Fibroblast of skin of left quadriceps (primary cell): ENCODE data around the gene USP32.
"Not testable (repeated sequence)": the region's sequence is repeated elsewhere in the genome, so short reads cannot be mapped to it uniquely, and the experiment has no call there.

Source experiments
- DNase-seq, 2 experiments: peaks; one replicate each; pipeline ENCODE4 v3.0.0-alpha.2; 2013; ENCODE audit warnings: low read depth in 2 of 2

The USP32 gene

DNA sequence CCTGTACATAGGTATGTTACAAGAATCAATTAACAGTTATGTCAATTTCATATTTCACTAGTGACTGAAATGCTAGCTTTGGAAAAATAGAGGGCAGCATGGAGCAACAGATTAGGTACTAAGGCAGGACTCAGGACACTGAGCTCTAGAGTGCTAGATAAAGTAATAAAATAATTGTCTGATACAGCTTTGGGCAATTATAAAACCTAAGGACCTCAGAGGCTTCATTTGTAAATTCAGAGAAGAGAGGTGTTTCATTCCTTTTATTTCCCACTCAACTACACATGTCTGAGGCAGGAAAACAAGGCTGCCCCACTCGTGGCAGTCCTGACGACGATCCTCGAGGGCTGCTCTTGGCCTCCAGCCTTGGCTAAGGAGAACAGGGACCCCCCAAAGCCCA, 160.7 kb downstream of the USP32 start:
- DNase-seq: no peak

DNA sequence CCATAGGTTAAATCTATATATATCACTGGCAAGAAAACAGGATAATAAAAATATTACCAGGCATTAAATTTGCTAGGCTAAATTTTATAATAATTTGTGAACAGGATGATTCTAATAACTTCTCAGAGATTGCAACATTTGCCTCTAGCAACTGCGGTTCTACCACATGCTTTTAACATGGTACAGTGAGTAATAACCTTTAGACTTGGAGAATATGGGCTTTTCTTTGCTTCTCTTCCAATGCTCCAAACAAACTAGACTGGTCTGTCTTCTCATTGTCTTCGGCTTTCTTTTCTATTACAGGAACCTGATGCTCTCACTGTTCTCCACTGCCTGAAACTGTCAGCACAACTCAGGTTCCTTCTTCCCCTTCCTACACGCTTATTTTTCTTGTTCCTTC, 161.6 kb downstream of the USP32 start:
- no peak for DNase-seq

DNA sequence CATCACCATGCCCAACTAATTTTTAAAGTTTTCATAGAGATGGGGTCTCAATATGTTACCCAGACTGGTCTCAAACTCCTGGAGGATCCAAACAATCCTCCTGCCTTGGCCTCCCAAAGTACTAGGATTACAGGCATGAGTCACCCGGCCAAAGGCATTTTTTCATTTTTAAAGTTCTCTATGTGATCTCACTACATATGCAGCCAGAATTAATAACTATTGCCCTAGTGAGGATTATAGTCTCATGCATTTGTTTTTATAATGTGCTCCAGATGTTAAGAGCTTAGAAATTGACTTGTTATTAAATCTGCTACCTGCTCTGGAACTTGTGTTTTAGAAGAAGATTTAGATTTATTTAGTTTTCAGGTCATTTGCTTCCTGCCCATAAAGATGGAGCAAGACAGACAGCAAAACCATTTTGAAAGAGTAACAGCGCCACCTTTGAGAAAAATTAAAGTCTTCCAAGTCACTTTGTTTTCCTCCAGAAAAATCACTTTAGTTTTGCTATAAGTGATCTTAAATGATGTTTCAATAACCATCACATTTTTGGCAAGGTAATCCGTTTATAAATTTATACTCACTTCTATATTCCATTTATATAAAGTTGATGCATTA, 162.6 kb downstream of the USP32 start:
- DNase-seq: peak in 1 of 2 experiments; percentile 34

DNA sequence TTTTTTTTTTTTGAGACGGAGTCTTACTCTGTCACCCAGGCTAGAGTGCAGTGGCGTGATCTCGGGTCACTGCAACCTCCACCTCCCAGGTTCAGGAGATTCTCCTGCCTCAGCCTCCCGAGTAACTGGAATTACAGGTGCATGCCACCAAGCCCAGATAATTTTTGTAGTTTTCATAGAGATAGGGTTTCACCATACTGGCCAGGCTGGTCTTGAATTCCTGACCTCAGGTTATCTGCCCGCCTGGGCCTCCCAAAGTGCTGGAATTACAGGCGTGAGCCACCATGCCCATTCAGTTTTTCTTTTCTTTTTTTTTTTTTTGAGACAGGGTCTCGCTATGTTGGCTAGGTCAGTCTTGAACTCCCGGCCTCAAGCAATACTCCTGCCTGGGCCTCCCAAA, 164.7 kb downstream of the USP32 start:
- DNase-seq: not testable (repeated sequence)

DNA sequence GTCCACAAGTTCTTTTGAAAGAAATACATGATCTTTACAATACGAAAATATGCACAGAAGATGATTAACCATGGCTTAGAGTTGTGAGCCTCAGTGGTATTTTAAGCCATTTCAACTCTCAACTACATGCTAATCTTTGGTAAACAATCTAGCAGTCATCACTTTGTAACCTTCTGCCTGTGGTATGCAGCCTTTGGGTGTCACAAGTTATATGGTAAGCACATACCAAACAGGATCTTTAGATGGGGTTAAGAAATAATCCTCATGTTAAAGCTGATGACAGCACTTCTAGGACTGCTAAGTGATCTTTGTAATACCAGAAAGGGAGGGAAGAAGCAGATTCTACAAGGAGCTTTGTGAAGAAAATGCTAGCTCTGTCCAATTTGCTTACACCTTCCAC, 167.9 kb downstream of the USP32 start:
- DNase-seq: no peak

DNA sequence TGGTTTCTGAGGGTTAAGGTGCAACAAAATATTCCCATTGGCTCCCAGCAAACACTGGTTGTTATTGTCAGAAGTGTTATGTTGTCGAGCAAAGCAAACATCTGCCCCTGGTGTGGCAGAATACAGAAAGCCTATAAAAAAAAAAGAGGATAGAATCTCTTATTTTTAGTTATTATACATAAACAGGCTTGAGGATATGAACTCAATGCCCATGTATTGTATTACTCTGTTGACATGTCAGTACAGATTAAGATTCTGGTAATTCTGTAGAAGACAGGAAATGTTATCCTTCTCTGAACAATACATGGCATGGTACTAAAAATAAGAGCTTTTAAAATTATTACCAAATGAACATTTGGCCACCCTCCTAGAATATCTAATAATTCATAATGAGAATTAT, 168.5 kb downstream of the USP32 start:
- DNase-seq: no peak

DNA sequence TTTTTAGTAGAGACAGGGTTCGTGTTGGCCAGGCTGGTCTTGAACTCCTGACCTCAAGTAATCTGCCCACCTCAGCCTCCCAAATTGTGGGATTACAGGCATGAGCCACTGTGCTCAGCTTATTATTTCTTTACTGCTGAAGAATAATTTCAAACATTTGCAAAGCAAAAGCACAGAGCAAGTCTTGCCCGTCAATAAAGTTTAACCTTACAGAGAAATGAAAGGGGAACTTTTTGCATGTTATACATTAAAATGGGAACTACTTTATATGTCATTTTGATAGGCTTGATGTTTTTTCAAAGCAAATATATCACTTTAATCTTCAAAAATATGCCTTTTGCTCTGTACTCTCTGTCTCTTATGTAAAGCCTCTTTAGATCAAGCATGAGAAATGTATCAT, 173.2 kb downstream of the USP32 start:
- DNase-seq: not testable (repeated sequence)

DNA sequence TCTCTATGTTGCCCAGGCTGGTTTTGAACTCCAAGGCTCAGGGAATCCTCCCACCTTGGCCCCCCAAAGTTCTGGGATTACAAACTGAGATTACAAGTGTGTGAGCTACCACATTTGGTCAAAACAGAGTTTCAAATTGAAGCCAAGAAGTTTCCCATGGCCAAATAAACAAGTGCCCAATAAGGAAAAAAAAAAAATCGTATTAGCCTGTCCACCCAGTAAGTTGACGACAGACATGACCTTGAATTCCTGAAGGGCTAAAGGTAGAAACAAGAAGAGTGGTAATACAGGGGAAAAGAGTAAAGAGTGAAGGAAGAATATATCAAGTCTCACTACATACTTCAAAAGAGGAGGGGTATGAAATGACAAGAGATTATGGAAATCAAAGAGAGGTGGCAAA, 176.0 kb downstream of the USP32 start:
- not testable (repeated sequence) for DNase-seq

DNA sequence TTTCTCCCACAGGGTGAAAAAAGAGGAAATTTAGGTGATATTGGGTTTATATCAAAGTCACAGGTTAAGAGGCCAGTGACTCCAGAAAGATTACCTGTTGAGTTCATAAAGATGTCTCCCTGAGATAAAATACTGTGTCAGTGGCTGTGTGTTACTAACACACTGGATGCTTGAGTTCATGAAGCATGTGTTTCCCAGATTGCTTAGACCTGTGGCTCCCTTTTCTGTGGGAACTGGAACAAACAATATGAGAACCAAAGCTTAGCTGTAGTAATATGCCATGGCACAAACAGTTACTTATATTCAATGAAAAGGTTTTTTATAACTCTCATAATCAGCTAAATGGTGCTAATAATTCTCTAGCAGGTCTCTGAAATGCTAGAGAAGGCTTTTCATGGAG, 180.7 kb downstream of the USP32 start:
- not testable (repeated sequence) for DNase-seq

DNA sequence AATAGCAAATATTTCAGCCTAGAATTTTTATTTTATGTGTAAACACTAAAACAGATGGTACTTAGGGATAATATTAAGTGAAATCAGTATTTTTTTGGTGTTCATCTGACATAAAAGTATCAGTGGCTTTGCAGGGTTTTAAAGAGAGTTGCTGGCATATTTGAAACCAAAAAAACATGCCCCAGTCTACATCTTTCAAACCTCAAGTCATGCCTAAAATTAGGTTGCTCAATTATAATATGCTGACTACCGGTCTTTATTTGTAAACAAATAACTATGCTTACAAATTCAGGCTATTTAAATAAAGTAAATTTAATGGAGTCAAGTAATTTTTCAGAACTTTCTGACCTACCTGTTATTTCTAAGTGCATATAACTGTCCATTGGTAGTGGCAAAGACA, 183.6 kb downstream of the USP32 start:
- DNase-seq: not testable (repeated sequence)

DNA sequence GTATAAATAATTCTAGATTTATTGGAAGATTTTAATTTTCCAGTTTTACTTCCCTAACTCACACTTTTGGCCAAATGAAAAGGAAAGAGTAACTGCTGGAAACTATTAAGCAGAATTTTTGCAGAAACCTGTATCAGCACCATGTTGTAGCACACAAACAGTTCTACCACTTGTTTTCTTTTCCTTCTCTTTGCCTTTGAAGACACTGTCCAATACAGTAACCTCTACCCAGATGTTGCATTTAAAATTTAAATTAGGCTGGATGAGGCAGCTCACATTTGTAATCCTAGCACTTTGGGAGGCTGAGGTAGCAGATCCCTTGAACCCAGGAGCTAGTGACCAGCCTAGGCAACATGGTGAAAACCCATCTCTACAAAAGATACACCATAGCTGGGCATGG, 186.2 kb downstream of the USP32 start:
- not testable (repeated sequence) for DNase-seq

DNA sequence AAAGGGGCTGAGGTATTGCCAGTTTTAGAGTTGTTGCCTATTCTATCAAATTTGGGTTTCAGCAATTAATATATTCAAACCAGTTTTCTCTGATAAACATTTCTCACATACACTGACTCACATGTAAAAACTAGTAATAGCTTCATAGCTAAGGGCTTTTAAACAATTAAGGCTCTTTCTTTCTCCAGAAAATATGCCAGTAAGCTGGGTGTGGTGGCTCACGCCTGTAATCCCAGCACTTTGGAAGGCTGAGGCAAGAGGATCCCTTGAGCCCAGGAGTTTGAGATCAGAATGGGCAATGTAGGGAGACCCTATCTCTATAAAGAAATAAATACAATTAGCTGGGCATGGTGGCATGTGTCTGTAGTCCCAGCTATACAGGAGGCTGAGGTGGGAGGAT, 193.3 kb downstream of the USP32 start:
- DNase-seq: not testable (repeated sequence)

DNA sequence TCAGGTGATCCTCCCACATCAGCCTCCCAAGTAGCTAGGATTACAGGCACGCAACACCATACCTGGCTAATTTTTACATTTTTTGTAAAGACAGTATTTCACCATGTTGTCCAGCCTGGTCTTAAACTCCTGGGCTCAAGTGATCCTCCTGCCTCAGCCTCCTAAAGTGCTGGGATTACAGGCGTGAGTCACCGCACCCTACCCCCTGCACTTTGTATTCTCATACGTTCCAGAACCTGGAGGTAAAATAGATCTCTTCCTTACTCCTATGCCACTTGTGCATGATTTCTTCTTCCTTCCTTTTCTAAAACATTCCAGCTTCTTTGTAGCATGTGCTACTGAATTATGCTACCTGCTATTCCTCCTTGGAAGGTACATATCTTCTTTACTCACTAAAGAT, 197.8 kb downstream of the USP32 start:
- DNase-seq: not testable (repeated sequence)

DNA sequence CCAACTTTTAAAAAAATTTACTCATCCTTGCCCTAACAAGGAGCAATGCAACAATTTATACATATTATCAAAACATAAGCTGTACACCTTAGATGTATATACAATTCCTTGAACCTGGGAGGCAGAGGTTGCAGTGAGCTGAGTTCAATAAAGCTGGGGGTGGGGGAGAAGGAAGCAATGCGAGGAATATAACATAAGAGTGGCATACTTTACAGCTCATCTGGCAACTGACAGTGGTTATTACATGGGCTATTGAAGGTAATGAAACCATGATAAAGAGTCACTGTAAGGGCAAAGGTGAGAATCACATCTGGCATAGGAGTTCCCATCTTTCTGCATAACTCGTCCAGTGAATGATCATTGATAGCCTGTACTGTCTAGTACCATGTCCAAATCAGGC, 198.5 kb downstream of the USP32 start:
- DNase-seq: no peak

DNA sequence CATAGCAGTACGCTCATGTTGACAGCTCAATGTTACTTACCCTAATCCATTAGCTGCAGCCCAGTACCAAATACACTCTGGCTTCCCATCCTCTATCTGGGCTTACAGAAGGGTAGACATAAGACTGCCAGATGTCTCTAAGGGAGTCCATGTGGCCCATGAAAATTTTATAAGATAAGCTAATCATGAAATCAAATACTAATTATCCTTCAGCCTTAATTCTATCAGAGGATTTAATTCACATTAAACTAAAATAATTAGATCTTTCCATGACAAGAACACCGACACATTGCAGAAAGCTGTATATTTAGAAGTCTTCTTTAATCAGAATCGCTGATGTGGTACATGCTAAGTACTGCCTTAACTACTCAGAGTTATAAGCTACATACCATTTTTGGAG, 198.9 kb downstream of the USP32 start:
- not testable (repeated sequence) for DNase-seq

DNA sequence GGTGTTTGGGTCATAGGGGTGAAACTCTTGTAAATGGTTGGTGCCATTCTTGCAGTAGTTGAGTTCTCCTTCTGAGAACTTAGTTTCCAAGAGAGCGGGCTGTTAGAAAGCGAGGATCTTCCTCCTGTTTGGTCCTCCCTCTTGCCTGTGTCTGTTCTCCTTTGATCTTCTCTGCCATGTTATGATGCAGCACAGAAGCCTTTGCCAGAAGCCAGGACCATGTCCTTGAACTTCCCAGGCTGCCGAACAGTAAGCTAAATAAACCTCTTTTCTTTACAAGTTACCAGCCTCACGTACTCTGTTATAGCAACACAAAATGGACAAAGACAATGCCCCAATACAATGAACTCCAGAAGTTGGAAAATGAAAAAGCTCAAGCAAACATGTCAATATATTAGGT, 201.9 kb downstream of the USP32 start:
- DNase-seq: not testable (repeated sequence)

DNA sequence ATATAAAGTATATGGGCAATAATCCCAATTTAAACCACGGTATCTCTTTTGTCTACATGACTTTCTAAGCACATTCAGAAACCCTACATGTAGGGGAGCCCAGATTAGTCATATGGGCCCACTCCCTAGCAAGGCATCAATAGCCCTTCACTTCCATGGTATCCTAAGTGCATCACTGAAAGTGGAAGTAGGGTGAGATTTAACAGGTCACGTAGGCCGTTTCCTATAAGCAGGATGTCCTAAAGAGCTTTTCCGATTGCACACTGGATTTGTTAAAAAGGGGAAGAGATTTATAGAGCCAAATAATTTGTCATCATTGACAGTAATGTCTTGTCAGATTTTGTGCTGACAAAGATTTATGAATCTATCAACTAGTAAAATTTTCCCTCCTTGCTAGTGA, 203.2 kb downstream of the USP32 start:
- no peak for DNase-seq

DNA sequence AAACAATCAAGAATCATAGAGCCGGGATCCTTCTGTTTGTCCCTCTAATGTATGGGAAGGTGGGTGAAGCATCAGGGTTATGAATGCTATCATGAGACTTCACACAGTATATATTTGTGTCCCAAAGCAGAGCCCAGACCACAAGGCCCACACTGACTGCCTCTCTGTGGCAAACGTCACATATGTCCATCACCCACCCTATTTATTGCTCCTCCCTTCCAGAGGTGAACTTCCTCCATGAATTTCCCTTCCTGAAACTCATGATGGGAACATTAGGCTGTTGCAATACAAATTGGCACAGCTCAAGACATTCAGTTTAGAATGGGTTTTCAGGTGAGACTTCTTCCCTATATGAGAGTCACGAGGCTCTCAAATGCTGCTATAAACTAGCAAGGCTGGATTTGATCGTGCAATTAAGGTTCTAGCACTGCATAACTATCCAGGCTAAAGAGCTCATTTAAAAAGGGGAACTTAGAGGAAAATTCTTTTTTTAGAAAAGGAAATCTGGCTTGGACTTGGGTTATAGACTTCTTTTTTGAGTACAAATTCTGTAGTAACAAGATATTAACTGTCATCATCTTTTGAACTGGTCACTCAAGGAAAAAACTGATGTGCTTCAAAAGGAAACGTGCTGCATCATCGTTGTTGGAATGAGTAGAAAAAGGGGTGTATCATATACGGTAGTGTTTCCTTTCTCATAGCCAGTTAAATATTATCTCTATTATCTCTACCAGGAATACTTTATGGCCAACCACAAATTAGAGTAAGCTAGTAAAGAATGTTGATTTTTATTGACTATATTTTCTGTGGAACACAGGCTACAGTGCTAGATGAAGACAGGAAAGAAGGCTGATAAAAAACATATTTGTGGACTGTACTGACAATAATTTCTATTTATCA, 204.8 kb downstream of the USP32 start:
- DNase-seq: peak in 1 of 2 experiments; percentile 29

DNA sequence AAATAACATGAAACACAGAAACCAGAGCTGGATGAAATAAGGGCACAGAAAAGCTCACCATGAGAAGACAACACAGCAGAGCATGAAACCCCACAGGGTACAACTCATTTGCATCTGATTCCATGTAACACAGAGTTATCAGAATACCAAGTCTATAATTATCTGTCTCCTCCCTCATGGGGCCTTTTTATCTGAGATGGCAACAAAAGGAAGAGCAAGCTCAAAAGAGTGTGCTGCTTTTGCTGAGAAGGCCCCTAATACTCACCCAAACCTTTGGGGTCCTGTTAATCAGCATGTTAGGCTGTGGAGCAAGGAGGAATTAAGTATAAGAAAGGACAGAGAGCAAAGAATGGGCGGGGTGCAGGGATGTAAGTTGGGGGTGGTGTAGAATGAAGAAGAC, 205.6 kb downstream of the USP32 start:
- DNase-seq: not testable (repeated sequence)

DNA sequence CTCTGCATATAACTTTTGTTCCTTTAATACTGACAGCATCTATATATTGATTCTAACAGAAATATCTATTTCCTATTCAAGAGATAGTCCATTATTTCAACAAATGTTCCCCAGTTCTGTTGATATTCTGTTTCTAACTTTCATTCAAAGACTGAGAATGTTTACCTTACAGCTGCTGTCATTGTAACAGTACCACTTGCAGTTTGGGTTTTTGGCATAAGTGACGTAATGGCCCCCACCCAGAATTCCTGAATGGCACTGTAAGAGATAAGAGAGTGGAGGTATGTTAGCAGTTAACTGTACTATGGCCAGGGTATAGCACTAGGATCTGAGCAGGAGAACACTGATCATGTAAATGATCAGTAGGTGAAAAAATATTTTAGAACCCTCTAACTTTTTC, 211.6 kb downstream of the USP32 start:
- not testable (repeated sequence) for DNase-seq

DNA sequence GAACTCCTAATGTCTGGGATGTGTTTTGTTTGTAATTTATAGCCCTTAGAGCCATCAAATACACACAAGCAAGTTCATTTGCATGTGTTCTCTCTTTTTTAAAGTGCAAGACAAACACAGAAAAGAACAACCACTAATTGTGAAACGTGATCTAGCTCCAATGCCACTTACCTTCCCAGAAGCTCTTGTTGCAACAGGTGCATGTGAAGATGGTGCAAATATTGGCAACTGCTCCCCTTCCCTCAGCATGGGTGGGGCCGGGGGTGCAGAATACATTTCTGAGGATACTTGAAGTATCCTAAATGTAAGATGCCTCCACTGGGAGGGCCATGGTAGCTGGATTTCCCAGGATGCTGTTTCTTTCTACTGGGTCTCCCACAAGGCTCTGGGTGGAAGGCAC, 213.8 kb downstream of the USP32 start:
- DNase-seq: not testable (repeated sequence)

DNA sequence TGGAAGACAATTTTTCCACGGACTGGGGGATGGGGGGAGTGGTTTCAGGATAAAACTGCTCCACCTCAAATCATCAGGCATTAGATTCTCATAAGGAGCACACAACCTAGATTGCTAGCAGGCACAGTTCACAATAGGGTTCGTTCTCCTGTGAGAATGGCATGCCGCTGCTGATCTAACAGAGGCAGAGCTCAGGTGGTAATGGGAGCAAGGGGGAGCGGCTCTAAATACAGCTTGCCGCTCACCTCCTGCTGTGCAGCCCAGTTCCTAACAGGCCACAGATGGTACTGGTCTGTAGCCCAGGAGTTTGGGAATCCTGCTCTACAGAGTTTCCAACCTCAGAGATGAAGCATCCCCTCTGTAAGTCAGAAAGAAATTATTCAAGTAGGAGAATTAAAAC, 215.2 kb downstream of the USP32 start:
- not testable (repeated sequence) for DNase-seq

DNA sequence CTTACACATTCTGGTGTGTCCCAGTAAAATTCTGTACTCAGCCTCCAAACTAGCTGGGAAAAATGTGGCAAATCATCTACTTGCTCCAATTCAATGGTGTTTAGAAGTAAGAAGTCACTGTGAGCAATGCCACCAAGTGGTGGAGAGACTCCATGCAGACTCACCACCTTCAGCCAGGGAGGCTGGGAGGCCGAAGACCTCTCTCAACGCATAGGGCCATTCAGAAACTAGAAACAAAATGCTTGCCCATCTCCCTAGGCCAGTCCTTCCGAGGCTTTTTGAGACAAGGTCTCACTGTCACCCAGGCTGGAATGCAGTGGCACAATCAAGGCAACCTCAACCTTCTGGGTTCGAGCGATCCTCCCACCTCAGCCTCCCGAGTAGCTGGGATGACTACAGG, 217.2 kb downstream of the USP32 start:
- not testable (repeated sequence) for DNase-seq
